Sciatic nerve (tissue), 2 donors: ENCODE measurements around the gene ZNF239. TPM values are rescaled to one million over a fixed set of nuclear protein-coding genes. Genes with fewer than 3 reads are reported as not detected.
"Not testable (repeated sequence)": the region's sequence is repeated elsewhere in the genome, so short reads cannot be mapped to it uniquely, and the experiment has no call there.

Experiments
- ATAC-seq: fragments of 200-7000 bp; cut with Tn5 transposase; one replicate; pipeline ENCODE4 v1.9.1; 2020; ENCODE audit warnings: mild to moderate bottlenecking, moderate library complexity
- DNase-seq: peaks from one replicate; pipeline ENCODE4 v3.0.0-alpha.2; 2020; ENCODE audit warnings: low spot score
- intact Hi-C: fragments of 100-400 bp; cut with DNase I; formaldehyde crosslinking; loops from one replicate; pipeline ENCODE4 v1.14.2; 2022
- total RNA-seq: library from RNA; stranded (reverse); fragmentation: NEBNext Ultra II Directional; extraction: Animal tissue kit (Norgen Biotek cat#: 25700); gene quantifications from one replicate; pipeline ENCODE4 v1.2.1, GENCODE V29; 2021
- donor health status: DM: no; HTN: no; CAD: no.
- donor health status: DM: no; HTN: no; CAD: no.

ZNF239 gene
- total RNA-seq, result 6.2 TPM

GRCh38 chr10:43574001-43574892, at the start of gene ZNF239:
Gene ZNF239 (minus strand): TSS chr10:43574616. CDS start chr10:43558079, 16,537 bp downstream.
- DNase-seq (peak; percentile 94), ATAC-seq (peak; percentile 99)
- intact Hi-C loops, result no loop called here

- DNase-seq, result no peak
- intact Hi-C loops, result no loop called here
- ATAC-seq, result no peak
Measured at GRCh38 chr10:43623351-43623750, 48.9 kb upstream of the ZNF239 start.

GRCh38 chr10:43622038-43622437, 47.6 kb upstream of the ZNF239 start:
- intact Hi-C loops, result no loop called here

GRCh38 chr10:43619368-43619767, 45.0 kb upstream of the ZNF239 start:
- intact Hi-C loops, result no loop called here
- ATAC-seq (no peak), DNase-seq (no peak)

More at GRCh38 chr10:43622038-43622437, 47.6 kb upstream of the ZNF239 start:
- no peak for DNase-seq
- no peak for ATAC-seq

GRCh38 chr10:43616697-43617370, 42.4 kb upstream of the ZNF239 start:
- ATAC-seq, result no peak
- intact Hi-C loops, result no loop called here
- DNase-seq, result no peak

- ATAC-seq (no peak), DNase-seq (no peak)
- intact Hi-C loops, result no loop called here
Measured at GRCh38 chr10:43610636-43611035, 36.2 kb upstream of the ZNF239 start.

GRCh38 chr10:43607199-43607573, 32.8 kb upstream of the ZNF239 start:
- ATAC-seq (no peak), DNase-seq (no peak)
- intact Hi-C loops, result no loop called here

- intact Hi-C loops, result no loop called here
- peak; percentile 97 for ATAC-seq
- peak; percentile 86 for DNase-seq
Measured at GRCh38 chr10:43606323-43607198, 32.1 kb upstream of the ZNF239 start, which contains the start of gene ZNF485. Gene ZNF485 (plus strand): TSS chr10:43606438. CDS start chr10:43607051, 613 bp downstream.

GRCh38 chr10:43605850-43606322, 31.5 kb upstream of the ZNF239 start:
- DNase-seq, result no peak

GRCh38 chr10:43601576-43601975, 27.2 kb upstream of the ZNF239 start:
- ATAC-seq, intact Hi-C loops, DNase-seq: not testable (repeated sequence)

More at GRCh38 chr10:43605850-43606322, 31.5 kb upstream of the ZNF239 start:
- ATAC-seq, result peak; percentile 54
- intact Hi-C loops, result no loop called here

GRCh38 chr10:43599333-43599732, 24.9 kb upstream of the ZNF239 start:
- ATAC-seq (no peak), DNase-seq (no peak)
- intact Hi-C loops, result no loop called here

- ATAC-seq (no peak), DNase-seq (no peak)
- intact Hi-C loops, result no loop called here
Measured at GRCh38 chr10:43598446-43598845, 24.0 kb upstream of the ZNF239 start.

- DNase-seq, result no peak
- ATAC-seq, result no peak
- intact Hi-C loops, result no loop called here
Measured at GRCh38 chr10:43596546-43596945, 22.1 kb upstream of the ZNF239 start.

- ATAC-seq, result peak; percentile 38
- intact Hi-C loops, result no loop called here
- DNase-seq, result no peak
Measured at GRCh38 chr10:43595739-43596298, 21.4 kb upstream of the ZNF239 start.

GRCh38 chr10:43594944-43595589, 20.7 kb upstream of the ZNF239 start:
- peak; percentile 38 for ATAC-seq
- intact Hi-C loops, result no loop called here
- DNase-seq, result no peak

GRCh38 chr10:43591303-43591904, 17.0 kb upstream of the ZNF239 start:
- ATAC-seq, result no peak
- intact Hi-C loops, result no loop called here
- no peak for DNase-seq

- ATAC-seq, intact Hi-C loops, DNase-seq: not testable (repeated sequence)
Measured at GRCh38 chr10:43586730-43587115, 12.3 kb upstream of the ZNF239 start.
